HEK293T (cell line): ENCODE data around the gene NEK6.

Source experiments
- BHLHE40 ChIP-seq: fragments of 450-650 bp; IDR thresholded peaks from 2 replicates; pipeline ENCODE4 v1.6.1; 2016; ENCODE audit warnings: mild to moderate bottlenecking, moderate library complexity, borderline replicate concordance
- FOXA1 ChIP-seq: fragments of 450-650 bp; IDR thresholded peaks from 2 replicates; pipeline ENCODE4 v1.6.1; 2016; ENCODE audit warnings: mild to moderate bottlenecking
- HDGF ChIP-seq: fragments of 450-650 bp; IDR thresholded peaks from 2 replicates; pipeline ENCODE4 v1.6.1; 2017; ENCODE audit warnings: antibody characterized with exemption, borderline replicate concordance
- PKNOX1 ChIP-seq: fragments of 450-650 bp; IDR thresholded peaks from 2 replicates; pipeline ENCODE4 v1.6.1; 2016
- SUZ12 ChIP-seq: fragments of 450-650 bp; IDR thresholded peaks from 2 replicates; pipeline ENCODE4 v1.6.1; 2016; ENCODE audit warnings: mild to moderate bottlenecking
- TARDBP ChIP-seq: fragments of 450-650 bp; IDR thresholded peaks from 2 replicates; pipeline ENCODE4 v1.6.1; 2016

GRCh38 chr9:124285903-124286291 lies 28.1 kb downstream of the NEK6 start:
- TF ChIP-seq TARDBP (no peak), SUZ12 (no peak), BHLHE40 (no peak), FOXA1 (no peak), HDGF (no peak), PKNOX1 (no peak)
